HG02763 (cell line): Measurements from ENCODE around the gene ENTPD8.
"Not testable (repeated sequence)": the region's sequence is repeated elsewhere in the genome, so short reads cannot be mapped to it uniquely, and the experiment has no call there.

Source experiments
- ATAC-seq: cut with Tn5 transposase; IDR thresholded peaks from one replicate; pipeline ENCODE4 v1.9.1; 2021; ENCODE audit warnings: mild to moderate bottlenecking, moderate library complexity; ENCODE audit not compliant: unreplicated experiment

Gene ENTPD8

DNA sequence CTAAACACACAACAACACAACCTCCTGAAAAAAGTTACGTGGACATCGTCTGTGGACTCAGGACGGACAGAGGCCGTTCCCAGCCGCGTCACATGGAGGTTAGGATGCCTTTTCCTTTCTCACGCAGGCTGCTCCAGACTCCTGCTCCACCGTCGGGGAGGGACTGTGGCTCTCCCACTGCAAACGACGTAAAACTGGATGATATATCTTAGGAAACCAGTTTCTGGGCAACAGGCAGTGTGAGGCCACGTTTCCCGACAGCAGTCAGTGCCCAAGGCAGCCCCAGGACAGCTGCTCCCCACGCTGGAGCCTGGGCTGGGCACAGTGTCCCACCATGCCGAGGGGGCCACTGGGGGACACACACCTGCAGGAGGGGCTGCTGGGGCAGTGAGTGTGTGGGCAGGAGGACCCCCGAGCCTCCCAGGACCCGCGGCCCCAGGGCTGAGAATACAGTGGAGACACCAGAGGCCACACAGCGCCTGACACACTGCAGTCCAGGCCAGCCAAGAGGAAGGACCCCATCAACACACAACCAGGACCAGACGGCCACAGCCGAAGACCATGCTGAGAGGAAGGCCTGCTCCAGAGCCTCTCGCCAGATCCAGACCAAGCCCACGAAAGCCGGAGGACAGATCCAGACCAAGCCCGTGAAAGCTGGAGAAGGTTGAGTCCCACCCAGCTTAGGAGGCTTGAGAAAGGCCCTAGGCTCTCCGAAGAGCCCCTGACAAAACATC is 44.4 kb downstream of the ENTPD8 start:
- no peak for ATAC-seq

DNA sequence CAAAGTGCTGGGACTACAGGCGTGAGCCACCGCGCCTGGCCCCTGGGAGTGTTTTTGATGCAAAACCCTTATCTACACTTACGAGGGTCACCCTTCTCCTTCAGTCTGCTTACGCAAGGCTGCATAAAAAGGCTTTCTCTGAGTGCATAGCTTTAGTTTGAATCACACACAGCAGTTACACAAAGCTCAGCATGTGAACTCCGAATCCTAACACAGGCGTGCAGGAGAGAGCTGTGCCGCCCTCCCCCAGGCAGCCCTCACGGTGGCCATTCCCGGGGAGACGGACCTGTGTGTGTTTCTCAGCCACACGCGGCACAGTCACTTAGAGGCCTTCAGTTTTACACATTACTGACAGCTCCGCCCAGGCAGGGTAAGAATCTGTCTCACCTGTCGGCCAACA is 44.9 kb downstream of the ENTPD8 start:
- no peak for ATAC-seq

DNA sequence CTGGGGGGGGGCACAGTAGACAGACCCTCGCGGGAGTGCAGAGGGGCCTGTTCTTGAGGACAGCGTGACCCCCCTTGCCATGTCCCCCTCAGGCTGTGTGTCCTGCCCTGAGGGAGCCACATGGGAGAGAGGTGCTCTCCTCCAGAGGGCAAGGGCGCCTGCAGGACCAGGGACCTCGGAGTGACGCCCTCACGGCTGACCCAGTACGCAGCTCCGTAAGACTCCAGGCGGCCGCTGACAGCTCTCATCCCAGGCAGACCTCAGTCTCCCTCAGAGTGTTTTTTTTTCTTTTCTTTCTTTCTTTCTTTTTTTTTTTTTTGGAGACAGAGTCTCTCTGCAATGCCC is 45.5 kb downstream of the ENTPD8 start:
- no peak for ATAC-seq

DNA sequence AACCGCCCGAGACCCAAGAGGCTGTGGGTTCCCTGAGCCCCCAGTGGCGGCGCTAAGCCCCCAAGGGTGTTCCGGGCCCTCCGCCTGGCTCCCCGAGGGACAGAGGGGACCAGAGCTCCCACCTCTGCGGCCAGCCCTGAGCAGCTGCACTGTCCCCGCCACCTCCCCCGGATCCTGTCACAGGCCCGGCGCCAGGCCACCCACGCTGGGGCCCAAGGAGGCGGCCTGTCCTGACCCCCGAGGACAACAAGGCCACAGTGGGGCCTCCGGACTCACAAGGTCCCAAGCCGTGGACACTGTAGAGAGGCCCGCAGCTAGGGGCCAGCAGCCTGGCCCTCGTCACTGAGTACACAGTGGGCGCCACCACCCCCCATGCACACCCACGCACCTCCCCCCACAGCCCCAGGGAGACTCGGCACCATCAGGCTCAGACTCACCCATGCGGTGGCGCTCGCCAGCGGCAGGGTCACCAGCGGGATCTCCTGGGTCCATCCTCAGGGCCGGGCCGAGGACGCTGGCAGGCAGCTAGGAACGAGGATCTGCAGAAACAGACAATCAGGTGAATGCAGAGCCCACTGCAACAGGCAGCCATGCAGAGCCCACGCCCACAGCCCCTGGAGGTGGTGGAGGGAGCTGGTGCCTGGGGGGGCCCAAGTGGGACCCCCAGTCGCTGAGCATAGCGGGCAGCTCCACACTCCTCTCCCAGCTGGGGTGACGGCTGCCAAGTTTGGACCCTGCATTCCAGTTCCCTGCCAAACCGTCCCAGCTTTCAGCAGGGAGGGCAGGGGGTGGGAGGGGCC is 46.1 kb downstream of the ENTPD8 start:
- ATAC-seq: no peak

DNA sequence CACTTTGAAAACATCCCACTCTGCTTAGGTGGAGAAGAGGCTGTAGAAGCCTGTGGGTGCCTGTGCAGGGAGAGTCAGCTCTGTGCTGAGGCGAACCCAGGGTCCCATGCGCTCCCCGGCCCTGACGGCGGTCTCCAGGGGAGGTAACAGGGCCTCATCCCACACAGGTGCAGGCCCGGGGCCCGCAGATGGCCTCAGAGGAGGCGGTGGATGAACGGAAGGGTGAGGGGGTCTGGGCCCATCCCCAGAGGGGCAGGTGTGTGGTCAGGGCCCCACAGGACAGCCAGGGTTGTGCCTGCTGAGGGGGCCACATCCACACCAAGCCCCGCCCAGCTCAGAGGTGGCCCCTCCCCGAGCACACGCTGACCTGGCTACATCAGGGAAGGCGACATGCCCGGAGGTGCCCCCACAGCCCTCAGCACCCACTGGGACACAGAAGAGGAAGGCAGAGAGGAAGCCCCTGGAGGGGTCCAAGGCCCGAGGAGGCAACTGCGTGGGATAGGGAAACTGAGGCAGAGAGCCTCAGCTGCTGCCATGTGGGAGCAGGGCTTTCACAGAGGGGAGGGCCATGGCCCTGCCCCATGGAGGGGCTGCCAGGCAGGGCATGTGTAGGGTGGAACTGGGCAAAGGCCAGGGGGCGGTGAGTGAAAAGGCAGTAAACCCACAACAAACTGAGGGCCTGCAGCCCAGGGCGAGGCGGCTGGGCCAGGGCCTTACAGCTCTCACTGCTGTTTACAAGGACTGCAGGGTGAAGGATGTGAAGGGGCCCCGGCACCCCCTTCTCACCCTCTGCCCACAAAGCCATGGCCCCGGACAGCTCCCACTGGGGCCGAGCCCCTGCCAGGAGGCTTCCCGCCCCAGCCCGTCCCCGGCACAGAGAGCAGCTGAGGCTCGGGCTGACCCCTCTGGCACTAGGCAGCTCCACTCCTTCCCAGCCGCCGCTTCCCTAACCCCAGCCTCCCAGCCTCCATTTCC is 47.7 kb downstream of the ENTPD8 start:
- ATAC-seq: no peak

DNA sequence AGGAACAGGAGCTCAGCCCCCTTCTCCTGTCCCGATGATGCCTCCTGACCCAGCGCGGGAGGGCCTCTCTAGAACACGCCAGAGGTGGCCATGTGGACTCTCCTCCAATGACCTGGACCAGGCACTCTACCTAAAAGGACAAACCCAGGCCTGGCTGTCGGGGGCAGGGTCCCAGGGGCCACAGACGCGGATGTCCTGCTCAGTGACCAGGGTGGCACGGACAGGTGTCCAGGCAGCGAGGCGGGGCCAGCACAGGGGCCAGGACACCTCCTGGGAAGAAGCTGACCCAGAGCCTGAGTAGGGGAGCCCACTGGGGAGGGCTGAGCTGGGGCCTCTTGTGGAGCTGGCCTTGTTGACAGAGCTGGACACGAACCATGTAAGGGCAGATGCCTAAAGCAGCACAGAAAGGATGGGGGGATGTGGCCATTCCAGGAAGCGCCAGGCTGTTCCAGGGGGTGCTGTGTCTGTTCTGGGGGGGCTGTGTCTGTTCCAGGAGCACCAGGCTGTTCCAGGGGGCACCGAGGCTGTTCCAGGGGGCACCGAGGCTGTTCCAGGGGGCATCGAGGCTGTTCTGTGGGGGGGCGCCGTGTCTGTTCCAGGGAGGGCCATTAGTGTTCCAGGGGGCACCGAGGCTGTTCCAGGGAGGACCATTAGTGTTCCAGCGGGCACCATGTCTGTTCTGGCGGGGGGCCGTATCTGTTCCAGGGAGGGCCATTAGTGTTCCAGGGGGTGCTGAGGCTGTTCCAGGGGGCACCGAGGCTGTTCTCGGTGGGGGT is 48.7 kb downstream of the ENTPD8 start:
- ATAC-seq: no peak

DNA sequence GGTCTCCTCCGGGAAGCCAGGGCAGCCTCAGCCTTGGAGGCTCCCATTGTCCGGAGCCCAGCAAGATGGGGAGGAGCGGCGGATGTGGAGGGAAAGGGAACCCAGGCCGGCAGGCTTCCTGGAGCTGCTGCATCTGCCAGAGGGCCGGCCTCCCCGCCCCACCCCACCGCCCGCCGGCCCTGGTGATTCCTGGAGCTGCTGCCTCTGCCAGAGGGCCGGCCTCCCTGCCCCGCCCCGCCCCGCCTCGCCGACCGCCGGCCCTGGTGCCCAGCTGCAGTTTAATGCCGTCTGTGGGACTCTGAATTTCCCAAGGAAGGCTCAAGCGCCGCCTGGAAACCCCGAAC is 49.8 kb downstream of the ENTPD8 start:
- ATAC-seq: no peak

DNA sequence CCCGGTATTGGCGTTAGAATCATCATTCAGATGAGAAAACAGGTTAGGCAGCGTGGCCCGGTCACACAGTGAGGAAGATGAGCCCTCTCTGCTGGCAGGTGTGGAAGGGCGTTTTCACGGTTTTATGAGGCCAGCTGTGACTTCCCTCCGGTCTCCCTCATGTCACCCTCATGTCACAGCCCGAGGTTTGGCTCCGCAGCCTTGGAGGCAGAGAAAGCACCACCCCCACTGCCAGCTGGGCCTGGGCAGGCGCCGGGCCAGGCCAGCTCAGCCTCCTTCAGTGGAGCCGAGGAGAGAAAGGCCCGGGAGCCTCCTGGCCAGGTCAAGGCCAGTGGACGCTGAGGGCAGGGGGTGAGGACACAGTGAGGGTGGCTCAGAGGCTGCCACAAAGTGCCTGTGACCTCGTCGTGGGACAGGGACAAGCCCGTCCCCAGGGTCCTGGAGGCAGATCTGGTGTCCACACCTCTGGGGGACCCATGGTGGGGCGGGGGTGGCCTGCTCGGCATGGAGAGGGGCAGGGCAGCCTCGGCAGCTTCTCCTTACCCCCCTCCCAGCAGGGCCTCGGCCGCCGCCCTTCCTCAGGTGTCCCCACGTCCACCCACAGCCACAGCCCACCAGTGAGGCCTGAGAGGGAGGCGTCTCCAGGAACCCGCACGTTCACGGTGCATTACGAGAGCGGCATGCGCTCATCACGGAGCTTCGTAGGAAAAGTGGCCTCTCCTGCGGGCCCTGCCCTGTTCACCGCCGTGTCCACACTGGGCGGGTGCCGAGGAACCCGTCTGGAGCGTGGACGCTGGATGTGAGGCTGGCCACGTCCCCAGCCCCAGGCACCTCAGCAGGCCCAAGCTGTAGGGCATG is 50.4 kb downstream of the ENTPD8 start:
- no peak for ATAC-seq

DNA sequence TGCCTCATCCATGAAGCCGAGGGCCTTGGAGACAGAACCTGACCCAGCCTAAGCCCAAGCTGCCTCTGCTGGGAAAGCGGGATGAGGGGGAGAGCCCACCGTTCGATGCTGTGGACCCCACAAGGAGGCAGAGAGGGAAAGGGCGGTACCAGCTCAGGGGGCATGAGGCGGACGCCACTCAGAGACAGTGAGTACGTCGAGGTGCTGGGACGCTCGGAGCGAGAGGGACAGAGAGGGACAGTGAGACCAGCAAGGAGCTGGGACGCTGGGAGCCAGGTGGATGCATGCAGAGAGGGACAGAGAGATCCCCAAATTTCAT is 51.8 kb downstream of the ENTPD8 start:
- no peak for ATAC-seq

DNA sequence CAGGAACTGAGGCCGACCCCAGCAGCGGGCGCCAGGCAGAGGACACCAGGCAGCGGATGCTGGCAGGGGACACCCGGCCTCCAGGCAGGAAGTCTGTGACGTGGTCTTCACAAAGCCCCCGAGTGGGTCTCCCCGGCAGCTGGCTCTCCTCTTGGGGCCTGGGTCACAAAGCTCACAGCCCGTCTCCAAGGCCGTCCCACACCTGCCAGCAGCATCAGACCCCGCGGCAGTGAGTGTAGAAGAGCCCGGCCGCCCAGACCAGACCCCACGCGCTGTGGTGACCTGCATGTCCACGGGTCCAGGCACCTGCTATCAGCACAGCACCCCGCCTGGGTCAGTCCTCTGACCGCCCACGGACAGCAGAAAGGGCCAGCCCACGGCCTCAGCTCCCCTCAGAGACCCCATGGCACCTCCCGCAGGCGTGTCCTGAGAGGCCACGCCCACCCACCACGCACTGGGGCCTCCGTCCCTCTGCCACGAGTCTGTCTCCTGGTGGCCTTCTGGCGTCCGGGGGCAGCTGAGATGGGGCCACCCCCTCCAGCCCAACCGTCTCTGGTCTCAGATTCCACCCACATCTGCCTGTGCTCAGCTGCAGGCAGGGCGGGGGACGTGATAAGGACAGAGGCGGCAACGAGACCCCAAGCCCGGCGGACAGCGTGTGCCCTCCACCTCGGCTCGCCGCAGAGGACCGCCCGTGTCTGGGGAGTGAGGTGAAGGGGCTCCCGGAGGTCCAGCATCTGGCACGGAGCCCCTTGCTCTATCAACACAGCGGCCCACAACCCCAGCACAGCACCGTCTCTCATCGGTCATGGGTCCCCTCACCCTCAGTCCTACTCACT is 52.3 kb downstream of the ENTPD8 start:
- no peak for ATAC-seq

DNA sequence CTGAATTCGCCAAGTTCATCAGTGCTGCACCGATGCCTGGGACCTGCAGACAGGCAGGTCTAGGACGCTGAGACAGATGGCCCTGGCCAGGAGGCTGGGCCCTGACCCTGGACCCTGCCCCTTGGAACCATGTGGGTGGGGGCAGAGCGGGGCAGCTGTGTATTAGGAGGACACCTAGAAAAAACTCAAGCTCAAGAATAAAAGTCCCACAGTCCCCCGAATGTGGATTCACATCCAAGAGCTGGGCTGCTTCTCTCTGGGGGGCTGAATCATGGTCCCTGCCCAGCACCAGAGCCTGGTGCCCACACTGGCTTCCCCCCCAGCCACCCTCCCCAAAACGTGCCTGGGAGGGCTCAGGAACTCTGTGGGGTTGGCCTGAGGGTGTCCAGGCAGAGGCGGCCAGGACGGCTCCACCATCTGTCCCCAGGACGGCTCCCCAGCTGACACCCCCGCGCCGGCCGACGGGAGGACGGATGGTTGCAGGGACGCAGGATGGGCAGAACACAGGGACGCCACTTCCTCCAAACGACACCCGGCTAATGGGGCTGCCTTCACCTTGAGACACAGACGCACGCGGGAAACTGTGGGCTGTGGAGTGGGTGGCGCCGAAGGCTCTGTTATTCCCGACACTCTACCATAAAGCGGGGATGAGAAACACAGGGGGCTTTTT is 53.1 kb downstream of the ENTPD8 start:
- no peak for ATAC-seq

DNA sequence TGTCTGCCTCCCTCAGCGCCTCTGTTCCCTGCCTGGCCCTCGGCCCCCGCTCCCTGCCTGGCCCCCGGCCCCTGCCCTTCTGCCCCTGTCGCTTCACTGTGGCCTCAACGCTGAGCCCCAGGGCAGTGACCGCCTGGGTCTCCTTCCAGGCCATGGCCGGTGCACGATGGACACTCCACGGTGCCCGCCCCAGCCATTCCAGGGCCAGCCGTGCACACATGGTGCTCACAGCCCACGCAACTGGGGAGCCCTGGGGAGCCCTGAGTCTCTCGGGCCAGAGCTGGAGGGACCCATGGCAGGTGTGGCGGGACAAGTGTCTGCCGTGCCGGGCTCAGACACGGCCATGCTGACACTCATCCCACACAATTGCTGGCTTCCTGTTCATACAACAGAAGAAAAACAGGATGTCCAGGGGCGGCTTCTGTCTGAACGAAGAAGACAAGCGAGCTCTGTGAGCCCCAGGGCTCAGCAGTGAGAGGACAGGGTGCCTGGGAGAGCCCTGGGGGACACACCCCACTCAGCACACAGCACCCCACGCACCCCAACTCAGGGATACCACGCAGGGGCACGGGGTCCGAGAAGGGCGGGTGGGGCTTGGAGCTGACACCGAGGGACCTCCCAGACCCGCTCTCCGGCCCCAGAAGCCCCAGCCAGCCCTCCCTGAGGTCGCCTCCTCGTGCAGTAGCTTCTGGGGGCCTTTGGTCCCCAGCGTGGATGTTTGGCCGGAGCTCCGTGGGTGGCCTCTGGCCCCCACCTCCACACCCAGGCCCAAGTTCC is 53.9 kb downstream of the ENTPD8 start:
- no peak for ATAC-seq

DNA sequence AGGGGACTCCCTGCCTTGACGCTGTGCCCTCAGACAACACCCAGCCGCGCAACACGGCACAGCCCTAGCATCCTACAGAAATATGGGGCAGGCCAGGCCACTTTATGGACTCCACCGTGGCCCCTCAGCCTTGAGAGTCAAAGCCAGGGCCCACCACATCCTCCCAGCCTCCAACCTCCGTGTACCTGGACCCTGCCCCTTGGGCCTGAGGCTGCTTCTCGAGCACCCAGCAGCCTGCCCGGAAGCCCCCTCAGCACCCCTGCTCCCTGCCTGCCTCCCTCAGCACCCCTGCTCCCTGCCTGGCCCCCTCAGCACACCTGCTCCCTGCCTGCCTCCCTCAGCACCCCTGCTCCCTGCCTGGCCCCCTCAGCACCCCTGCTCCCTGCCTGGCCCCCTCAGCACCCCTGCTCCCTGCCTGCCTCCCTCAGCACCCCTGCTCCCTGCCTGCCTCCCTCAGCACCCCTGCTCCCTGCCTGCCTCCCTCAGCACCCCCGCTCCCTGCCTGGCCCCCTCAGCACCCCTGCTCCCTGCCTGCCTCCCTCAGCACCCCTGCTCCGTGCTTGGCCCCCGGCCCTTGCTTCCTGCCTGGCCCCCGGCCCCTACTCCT is 54.5 kb downstream of the ENTPD8 start:
- not testable (repeated sequence) for ATAC-seq

DNA sequence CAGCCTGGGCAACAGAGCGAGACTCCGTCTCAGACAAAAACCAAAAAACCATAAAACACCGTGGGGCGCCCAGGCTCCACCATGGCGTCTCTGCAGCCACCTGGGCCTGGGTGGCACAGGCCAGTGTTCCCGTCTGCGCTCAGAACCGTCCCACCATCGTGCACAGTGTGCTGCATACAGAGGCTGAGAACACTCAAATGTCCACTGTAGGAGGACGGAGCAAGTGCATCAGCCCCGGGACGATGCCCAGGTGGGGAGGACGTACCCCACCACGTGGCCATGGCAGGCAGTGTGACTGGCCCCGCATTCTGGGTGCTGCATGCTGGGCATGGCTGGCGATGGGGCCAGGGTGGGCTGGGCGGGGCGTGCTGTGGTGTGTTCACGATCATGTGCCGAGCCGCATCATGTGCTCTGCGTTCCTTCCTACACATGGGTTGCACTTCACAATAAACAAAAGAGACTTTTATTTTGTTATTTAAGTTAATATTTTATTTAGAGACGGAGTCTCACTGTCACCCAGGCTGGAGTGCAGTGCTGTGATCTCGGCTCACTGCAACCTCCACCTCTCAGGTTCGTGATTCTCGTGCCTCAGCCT is 56.0 kb downstream of the ENTPD8 start:
- no peak for ATAC-seq
